Adrenal gland (tissue), 12 donors: ENCODE data around the gene SMIM15. TPM values are rescaled to one million over a fixed set of nuclear protein-coding genes. Genes with fewer than 3 reads are reported as not detected.

Experiments used
- DNase-seq, 7 donors: peaks; one replicate each; pipeline ENCODE4 v3.0.0-alpha.2; 2019 to 2020
- H3K27ac ChIP-seq, 5 donors: fragments of 200-600 bp; sonication (generic) in 4 of 5; 1 replicate in 3 of 5; 2 replicates in 2 of 5; pipeline versions ENCODE4 v1.5.1 to v1.8.0; 2016 to 2020; ENCODE audit warnings: mild to moderate bottlenecking in 1 of 5
- H3K27me3 ChIP-seq: fragments of 200-600 bp; 2 replicates; pipeline ENCODE4 v1.8.0; 2021
- H3K36me3 ChIP-seq, 2 donors: fragments of 200-600 bp; replicated peaks in 1 of 2; 1 replicate in 1 of 2; 2 replicates in 1 of 2; pipeline versions ENCODE4 v1.5.1 to v1.8.0; 2018 to 2022
- H3K4me1 ChIP-seq, 2 donors: fragments of 200-600 bp; replicated peaks in 1 of 2; 1 replicate in 1 of 2; 2 replicates in 1 of 2; pipeline versions ENCODE4 v1.5.1 to v1.8.0; 2018 to 2021
- H3K4me3 ChIP-seq, 4 donors: fragments of 200-600 bp; sonication (generic) in 3 of 4; one replicate each; pipeline ENCODE4 v1.5.1; 2016 to 2018
- H3K9me3 ChIP-seq, 3 donors: fragments of 200-600 bp; sonication (generic) in 1 of 3; replicated peaks in 1 of 3; 1 replicate in 2 of 3; 2 replicates in 1 of 3; pipeline versions ENCODE4 v1.5.1 to v1.8.0; 2016 to 2021
- POLR2A ChIP-seq, 2 donors: fragments of 450-650 bp; IDR thresholded peaks; one replicate each; pipeline ENCODE4 v1.6.1; 2017; ENCODE audit warnings: antibody characterized with exemption in 2 of 2, mild to moderate bottlenecking in 2 of 2, moderate library complexity in 1 of 2
- WGBS, 4 donors: extraction: QIAGEN DNeasy Blood & Tissue Kit in 2 of 4; methylation state at CpG; one replicate each; pipeline versions ENCODE4 v1.1.5 to v1.1.7; 2013 to 2017; 5-methylcytosine and 5-hydroxymethylcytosine counted together
- intact Hi-C, 2 donors: fragments of 100-400 bp; cut with DNase I; formaldehyde crosslinking; loops; one replicate each; pipeline versions ENCODE4 v1.14.1 to v1.15.0; 2022 to 2023
- polyA plus RNA-seq, 3 donors: library from polyadenylated mRNA; stranded (reverse); fragments of 200-250 nt in 2 of 3; fragments of 350-450 nt in 1 of 3; fragmentation: Illumina TruSeq in 1 of 3; extraction: RNeasy Lipid Tissue Mini Kit (QIAGEN cat#74804) in 1 of 3; gene quantifications; one replicate each; pipeline ENCODE4 v1.2.3, GENCODE V29; 2013 to 2014
- total RNA-seq, 9 donors: library from RNA; depleted of rRNA in 4 of 9; stranded (reverse); fragments of >200 nt in 4 of 9; fragments of 120-200 nt in 1 of 9; fragmentation: NEBNext Ultra II Directional in 1 of 9; extraction: Animal tissue kit (Norgen Biotek cat#: 25700) in 1 of 9; gene quantifications; one replicate each; pipeline versions ENCODE4 v1.1.0 to v1.2.4, GENCODE V29; 2013 to 2023
- TF ChIP-seq, protein P1 (sequence below), 6 experiments: fragments of 450-650 bp in 4 of 6; fragments of 200-600 bp in 2 of 6; sonication (generic) in 1 of 6; IDR thresholded peaks; 1 replicate in 5 of 6; 2 replicates in 1 of 6; pipeline versions ENCODE4 v1.5.1 to v1.8.0; 2016 to 2021; ENCODE audit warnings: antibody characterized with exemption in 6 of 6, mild to moderate bottlenecking in 2 of 6, moderate library complexity in 1 of 6
- donor health status: healthy with polysubstance abuse.
- donor health status: Bipolar disorder and iron deficiency.
- donor health status: DM: yes; HTN: yes; CAD: no.
- donor health status: DM: no; HTN: no; CAD: no.
- donor health status: DM: no; HTN: no; CAD: no.
- donor health status: DM: yes; HTN: yes; CAD: no.

The SMIM15 gene
- total and polyA plus RNA-seq, 12 donors, result 19.1 to 83.9 (median 50.3) TPM

DNA sequence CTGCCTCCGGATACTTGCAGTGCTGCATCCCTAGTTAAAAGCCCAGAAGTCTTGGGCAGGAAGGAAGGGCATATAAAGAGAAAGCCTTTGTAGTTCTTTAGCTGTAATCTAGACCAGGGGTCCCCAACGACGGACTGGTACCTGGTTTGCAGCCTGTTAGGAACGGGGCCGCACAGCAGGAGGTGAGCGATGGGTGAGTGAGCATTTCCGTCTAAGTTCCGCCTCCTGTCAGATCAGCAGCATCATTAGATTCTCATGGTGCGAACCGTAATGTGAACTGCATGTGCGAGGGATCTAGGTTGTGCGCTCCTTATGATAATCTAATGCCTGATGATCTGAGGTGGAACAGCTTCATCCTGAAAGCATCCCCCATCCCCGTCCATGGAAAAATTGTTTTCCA is 1.6 kb upstream of the SMIM15 start:
- DNase-seq, result no peak
- peaks cover 0 to 27% of the 10 kb centered on the region in 2 donors for H3K4me1 ChIP-seq
- TF ChIP-seq POLR2A (IDR thresholded peaks at IDR 0.05), result no peak
- peaks cover 0 to 7% of the 10 kb centered on the region in 2 donors for H3K36me3 ChIP-seq
- H3K27me3 ChIP-seq, result no peaks in the 10 kb centered on the region
- WGBS, 4 donors, result 94 to 98% (median 96%) methylated on average over 13 of the region's 13 CpGs
- peak overlapping the region in 1 of 4 donors; percentile 65 for H3K4me3 ChIP-seq
- H3K9me3 ChIP-seq, result no peaks in the 10 kb centered on the region
- no peak overlapping the region for H3K27ac ChIP-seq
- intact Hi-C loops, result loop anchor here in 1 of 2 donors (10.0 kb wide), 1 partner anchor 171 kb away; the partner anchor contains the start of gene ZSWIM6

DNA sequence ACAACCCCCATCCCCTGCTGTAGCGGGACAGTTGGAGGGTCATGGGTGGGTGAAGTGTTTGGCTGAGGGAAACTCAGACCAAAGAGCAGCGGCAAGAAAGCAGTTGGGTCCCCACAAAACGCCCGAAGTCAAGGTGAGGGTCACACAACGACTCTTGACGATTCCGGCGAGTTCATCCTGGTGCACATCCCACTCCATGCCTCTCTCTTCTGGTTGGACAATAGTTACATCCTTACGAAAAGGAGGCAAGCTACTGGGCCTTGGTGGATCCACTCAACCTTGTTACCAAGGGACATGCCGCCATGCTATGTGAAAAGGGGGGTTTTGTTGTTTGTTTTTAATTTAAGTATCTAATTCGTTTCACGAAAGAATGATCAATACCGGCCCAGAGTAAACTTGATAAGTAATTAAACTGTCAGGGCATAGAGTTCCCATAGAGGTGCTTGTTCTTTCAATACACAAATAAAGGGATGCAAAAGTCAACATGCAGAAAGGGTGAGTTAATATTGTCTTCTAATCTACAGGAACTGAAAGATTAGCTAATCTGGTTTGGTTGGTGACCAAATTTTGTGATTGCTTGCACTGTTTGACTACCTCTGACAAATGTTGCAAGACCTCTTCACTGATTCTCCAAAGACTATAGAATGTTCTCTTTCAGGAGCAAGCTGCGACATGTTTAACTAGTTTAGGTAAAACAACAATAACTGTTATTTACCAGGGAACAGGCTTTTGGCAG is 732 bp upstream of the SMIM15 start:
- 19 to 28% (median 24%) methylated on average over 13 to 14 of the region's 14 CpGs for WGBS, 4 donors
- no peaks in the 10 kb centered on the region for H3K27me3 ChIP-seq
- H3K4me3 ChIP-seq, result peak overlapping the region; percentile 17 to 82 (median 52)
- intact Hi-C loops, result loop anchor here in 1 of 2 donors (10.0 kb wide), 1 partner anchor 172 kb away; the partner anchor contains the start of gene ZSWIM6
- H3K9me3 ChIP-seq, result no peaks in the 10 kb centered on the region
- TF ChIP-seq, protein P1, sequence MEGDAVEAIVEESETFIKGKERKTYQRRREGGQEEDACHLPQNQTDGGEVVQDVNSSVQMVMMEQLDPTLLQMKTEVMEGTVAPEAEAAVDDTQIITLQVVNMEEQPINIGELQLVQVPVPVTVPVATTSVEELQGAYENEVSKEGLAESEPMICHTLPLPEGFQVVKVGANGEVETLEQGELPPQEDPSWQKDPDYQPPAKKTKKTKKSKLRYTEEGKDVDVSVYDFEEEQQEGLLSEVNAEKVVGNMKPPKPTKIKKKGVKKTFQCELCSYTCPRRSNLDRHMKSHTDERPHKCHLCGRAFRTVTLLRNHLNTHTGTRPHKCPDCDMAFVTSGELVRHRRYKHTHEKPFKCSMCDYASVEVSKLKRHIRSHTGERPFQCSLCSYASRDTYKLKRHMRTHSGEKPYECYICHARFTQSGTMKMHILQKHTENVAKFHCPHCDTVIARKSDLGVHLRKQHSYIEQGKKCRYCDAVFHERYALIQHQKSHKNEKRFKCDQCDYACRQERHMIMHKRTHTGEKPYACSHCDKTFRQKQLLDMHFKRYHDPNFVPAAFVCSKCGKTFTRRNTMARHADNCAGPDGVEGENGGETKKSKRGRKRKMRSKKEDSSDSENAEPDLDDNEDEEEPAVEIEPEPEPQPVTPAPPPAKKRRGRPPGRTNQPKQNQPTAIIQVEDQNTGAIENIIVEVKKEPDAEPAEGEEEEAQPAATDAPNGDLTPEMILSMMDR (IDR thresholded peaks at IDR 0.05), result no peak
- no peak for TF ChIP-seq POLR2A (IDR thresholded peaks at IDR 0.05)
- peak overlapping the region; percentile 23 to 94 (median 83) for H3K27ac ChIP-seq
- DNase-seq, result peak in 5 of 7 donors; percentile 29 to 59 (median 40)
- H3K36me3 ChIP-seq, result peaks cover 0 to 7% of the 10 kb centered on the region in 2 donors
- H3K4me1 ChIP-seq, result peaks cover 0 to 27% of the 10 kb centered on the region in 2 donors

DNA sequence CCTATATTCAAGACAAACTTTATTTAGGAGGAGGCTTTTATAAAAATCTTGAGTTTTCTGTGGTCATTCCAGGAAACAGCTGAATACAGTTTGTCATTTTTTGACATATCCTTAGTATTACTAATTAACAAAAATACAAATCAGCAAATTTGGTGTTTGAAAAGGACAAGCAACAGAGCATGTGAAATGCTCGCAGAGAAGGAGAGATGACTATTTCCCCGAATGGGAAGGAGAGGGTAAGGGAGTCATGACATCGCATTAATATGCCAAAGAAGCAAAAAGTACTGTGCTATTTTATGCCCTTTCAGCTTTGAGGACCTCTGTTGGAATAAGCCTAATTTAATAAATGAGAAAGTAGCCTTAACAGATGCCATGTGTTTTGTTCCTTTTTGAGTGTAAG is 1.8 kb downstream of the SMIM15 start:
- WGBS, 4 donors, result 87 to 91% (median 88%) methylated on average over 3 of the region's 3 CpGs
- Histone ChIP-seq H3K4me3 (no peak overlapping the region), H3K36me3 (peaks cover 0 to 7% of the 10 kb centered on the region in 2 donors), H3K27me3 (no peaks in the 10 kb centered on the region), H3K4me1 (peaks cover 0 to 27% of the 10 kb centered on the region in 2 donors), H3K9me3 (no peaks in the 10 kb centered on the region), H3K27ac (no peak overlapping the region)
- intact Hi-C loops, result loop anchor here in 1 of 2 donors (10.0 kb wide), 1 partner anchor 174 kb away; the partner anchor contains the start of gene ZSWIM6
- DNase-seq, result no peak
- no peak for TF ChIP-seq POLR2A (IDR thresholded peaks at IDR 0.05)
- TF ChIP-seq, protein P1 (IDR thresholded peaks at IDR 0.05), result no peak

DNA sequence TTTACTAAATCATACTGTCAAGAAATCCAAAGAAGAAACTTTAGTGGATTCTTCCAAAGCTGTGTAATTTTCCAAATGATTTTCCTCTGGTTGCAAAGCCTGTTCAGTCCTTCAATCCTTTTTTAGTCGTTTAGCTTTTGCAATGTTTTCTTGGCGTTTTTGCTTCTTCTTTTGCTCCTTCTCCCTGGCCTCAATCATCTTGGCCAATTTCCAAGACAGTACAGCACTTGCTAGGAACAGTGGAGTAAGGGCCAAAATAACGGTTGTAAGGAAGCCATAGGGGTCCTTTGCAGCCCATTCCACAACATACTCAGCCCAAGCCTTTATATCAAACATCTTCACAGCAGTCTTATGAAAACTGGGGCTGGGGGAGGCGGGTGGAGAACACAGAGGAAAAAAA is 2.4 kb downstream of the SMIM15 start:
- 58 to 64% (median 62%) methylated on average over 4 of the region's 4 CpGs for WGBS, 4 donors
- no peaks in the 10 kb centered on the region for H3K9me3 ChIP-seq
- peak in 1 of 7 donors; percentile 10 for DNase-seq
- H3K27ac ChIP-seq, result no peak overlapping the region
- H3K4me3 ChIP-seq, result no peak overlapping the region
- H3K4me1 ChIP-seq, result peaks cover 0 to 27% of the 10 kb centered on the region in 2 donors
- intact Hi-C loops, result loop anchor here in 1 of 2 donors (10.0 kb wide), 1 partner anchor 175 kb away; the partner anchor contains the start of gene ZSWIM6
- H3K36me3 ChIP-seq, result peaks cover 0 to 7% of the 10 kb centered on the region in 2 donors
- H3K27me3 ChIP-seq, result no peaks in the 10 kb centered on the region
- TF ChIP-seq, protein P1 (IDR thresholded peaks at IDR 0.05), result no peak
- no peak for TF ChIP-seq POLR2A (IDR thresholded peaks at IDR 0.05)
